Measurements from ENCODE around the gene MPRIP.

Gene MPRIP

DNA sequence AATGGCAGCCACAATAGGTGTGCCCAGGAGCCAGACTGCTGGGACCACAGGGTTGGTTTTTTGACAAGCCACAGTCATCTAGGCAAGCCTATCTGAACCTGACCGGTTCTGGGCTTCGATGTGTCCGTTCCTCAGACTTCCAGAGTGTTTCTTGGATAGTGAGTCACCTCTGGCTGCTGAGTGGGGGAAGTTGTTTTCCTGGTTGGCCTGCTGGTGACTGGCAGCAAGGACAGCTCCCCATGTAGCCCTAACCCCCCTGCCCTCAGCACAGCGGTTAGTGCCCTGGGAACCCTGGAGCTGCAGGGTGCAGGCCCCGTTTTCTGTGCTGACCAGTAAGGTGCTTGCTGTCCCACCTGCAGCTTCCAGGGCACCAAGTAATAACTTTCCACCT is 98.3 kb downstream of the MPRIP start:
- no peak for DNase-seq
- Histone ChIP-seq H3K4me3 (ENCODE audit: low read depth, low read length) (no peak overlapping the region), H3K9me3 (ENCODE audit: severe bottlenecking) (no peaks in the 10 kb centered on the region), H3K27me3 (ENCODE audit: insufficient read depth, low read depth, severe bottlenecking) (no peaks in the 10 kb centered on the region), H3K36me3 (peaks cover 92% of the 10 kb centered on the region), H3K27ac (no peak overlapping the region; the same call in 1 of the 2 replicates)
- TF ChIP-seq, protein P1, sequence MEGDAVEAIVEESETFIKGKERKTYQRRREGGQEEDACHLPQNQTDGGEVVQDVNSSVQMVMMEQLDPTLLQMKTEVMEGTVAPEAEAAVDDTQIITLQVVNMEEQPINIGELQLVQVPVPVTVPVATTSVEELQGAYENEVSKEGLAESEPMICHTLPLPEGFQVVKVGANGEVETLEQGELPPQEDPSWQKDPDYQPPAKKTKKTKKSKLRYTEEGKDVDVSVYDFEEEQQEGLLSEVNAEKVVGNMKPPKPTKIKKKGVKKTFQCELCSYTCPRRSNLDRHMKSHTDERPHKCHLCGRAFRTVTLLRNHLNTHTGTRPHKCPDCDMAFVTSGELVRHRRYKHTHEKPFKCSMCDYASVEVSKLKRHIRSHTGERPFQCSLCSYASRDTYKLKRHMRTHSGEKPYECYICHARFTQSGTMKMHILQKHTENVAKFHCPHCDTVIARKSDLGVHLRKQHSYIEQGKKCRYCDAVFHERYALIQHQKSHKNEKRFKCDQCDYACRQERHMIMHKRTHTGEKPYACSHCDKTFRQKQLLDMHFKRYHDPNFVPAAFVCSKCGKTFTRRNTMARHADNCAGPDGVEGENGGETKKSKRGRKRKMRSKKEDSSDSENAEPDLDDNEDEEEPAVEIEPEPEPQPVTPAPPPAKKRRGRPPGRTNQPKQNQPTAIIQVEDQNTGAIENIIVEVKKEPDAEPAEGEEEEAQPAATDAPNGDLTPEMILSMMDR (IDR thresholded peaks at IDR 0.05; ENCODE audit: low read depth, low read length) = no peak

DNA sequence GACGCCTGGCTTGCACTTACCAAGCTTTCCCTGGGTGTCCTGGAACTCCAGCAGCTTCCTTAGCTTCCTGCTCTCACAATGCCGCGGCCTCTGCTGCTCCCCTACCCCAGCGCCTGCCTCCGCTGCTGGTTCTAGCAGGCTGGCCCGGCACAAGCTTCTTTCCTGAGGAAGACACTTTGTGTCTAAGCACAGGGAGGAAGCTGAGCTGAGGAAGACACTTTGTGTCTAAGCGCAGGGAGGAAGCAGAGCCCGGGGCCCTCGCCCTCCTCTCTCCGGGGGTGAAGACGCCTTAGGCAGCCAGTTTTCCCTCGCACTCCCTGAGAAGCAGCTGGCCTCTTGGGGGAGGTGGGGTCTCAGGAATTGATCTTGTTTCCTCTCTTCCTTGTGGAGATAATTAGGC is 99.0 kb downstream of the MPRIP start:
- Histone ChIP-seq H3K27me3 (ENCODE audit: insufficient read depth, low read depth, severe bottlenecking) (no peaks in the 10 kb centered on the region), H3K36me3 (peaks cover 92% of the 10 kb centered on the region), H3K27ac (peak overlapping the region; percentile 52), H3K9me3 (ENCODE audit: severe bottlenecking) (no peaks in the 10 kb centered on the region), H3K4me3 (ENCODE audit: low read depth, low read length) (no peak overlapping the region)
- TF ChIP-seq, protein P1 (IDR thresholded peaks at IDR 0.05; ENCODE audit: low read depth, low read length) = no peak
- peak; percentile 23 for DNase-seq

DNA sequence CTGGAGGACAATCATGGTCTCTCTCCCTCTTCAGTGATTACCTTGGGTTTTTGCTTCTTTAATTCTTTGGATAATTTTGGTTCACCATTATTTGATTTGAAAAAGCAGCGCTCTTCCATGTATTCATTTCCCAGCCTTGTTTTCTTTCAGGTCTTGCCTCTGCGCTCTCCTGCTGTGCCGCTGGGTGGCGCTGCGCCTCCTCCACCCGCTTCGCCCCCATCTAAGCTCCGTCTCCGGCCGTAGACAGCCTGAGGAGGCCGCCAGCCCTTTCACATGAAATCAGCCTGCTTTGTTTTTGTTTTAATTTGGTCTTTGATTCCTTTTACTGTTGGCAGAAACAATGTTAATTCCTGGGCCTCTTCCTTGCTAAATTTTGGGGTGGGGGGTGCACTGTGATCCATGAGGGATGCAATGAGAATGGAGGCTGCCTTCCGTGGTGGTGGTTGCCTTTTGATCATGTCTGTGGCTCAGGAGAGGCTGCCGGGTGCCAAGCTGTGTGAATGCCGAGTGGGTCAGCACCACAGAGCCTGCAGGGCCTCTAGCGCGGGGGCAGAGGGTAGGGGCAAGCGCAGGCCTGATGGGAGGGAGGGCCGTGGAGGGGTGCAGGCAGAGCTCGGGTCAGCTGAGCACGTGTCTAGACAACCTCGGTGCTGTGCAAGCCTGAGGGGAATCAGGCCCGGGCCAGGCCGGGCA is 99.7 kb downstream of the MPRIP start:
- DNase-seq = peak; percentile 62
- H3K27ac ChIP-seq = peak overlapping the region; percentile 52
- peaks cover 92% of the 10 kb centered on the region for H3K36me3 ChIP-seq
- H3K27me3 ChIP-seq (ENCODE audit: insufficient read depth, low read depth, severe bottlenecking) = no peaks in the 10 kb centered on the region
- no peak overlapping the region for H3K4me3 ChIP-seq (ENCODE audit: low read depth, low read length)
- no peaks in the 10 kb centered on the region for H3K9me3 ChIP-seq (ENCODE audit: severe bottlenecking)
- TF ChIP-seq, protein P1 (IDR thresholded peaks at IDR 0.05; ENCODE audit: low read depth, low read length) = peak; percentile 87

DNA sequence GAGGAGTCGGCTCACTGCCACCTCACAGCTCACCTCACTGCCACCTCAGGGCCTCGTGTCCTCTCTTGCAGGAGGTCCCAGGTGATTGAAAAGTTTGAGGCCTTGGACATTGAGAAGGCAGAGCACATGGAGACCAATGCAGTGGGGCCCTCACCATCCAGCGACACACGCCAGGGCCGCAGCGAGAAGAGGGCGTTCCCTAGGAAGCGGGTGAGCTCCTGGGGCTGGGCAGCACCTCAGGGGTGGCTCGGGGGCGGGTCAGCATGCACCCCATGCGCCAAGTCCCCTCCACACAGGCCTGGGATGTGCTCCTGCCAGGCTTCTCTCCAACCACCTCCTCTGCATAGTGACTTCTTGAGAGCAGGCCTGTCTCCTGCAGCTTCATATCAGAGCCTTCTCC is 100.3 kb downstream of the MPRIP start:
- no peak overlapping the region for H3K4me3 ChIP-seq (ENCODE audit: low read depth, low read length)
- H3K27me3 ChIP-seq (ENCODE audit: insufficient read depth, low read depth, severe bottlenecking) = no peaks in the 10 kb centered on the region
- no peak overlapping the region for H3K27ac ChIP-seq
- no peak for DNase-seq
- TF ChIP-seq, protein P1 (IDR thresholded peaks at IDR 0.05; ENCODE audit: low read depth, low read length) = no peak
- peaks cover 94% of the 10 kb centered on the region for H3K36me3 ChIP-seq
- no peaks in the 10 kb centered on the region for H3K9me3 ChIP-seq (ENCODE audit: severe bottlenecking)

DNA sequence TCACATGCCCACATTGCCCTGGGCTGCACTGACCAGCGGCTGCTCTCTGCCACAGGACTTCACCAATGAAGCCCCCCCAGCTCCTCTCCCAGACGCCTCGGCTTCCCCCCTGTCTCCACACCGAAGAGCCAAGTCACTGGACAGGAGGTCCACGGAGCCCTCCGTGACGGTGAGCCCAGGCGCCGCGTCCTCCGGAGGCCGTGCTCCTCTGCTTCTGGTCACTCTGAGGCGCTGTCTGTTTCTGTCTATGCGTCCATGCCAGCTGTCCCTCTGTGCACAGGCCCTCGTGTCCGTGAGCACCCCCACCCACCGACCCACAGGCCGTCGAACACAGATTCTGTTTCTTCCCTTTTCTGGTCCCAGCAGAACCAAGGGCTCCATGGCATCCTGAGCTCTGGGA is 101.2 kb downstream of the MPRIP start:
- no peaks in the 10 kb centered on the region for H3K9me3 ChIP-seq (ENCODE audit: severe bottlenecking)
- DNase-seq = no peak
- no peak overlapping the region for H3K27ac ChIP-seq
- H3K36me3 ChIP-seq = peaks cover 91% of the 10 kb centered on the region
- no peaks in the 10 kb centered on the region for H3K27me3 ChIP-seq (ENCODE audit: insufficient read depth, low read depth, severe bottlenecking)
- TF ChIP-seq, protein P1 (IDR thresholded peaks at IDR 0.05; ENCODE audit: low read depth, low read length) = no peak
- H3K4me3 ChIP-seq (ENCODE audit: low read depth, low read length) = no peak overlapping the region

DNA sequence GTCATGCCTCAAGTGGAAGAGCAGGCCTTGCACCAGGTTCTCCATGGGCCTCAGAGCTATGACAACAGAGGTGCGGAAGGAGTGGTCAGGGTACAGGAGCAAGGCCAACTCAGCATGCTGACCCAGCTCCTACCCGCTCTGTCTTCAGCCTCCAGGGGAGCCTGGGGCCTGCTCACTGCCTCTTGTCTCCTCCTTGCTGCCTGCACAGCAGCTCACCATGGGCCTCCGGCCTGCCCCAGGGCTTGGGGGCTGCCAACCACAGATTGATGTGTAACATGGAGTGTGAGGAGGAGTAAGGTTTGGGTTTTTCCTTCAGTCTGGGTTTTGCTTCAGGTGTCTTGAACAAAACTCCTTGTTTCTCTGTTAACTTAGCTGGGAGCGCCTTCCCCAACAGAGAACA is 101.8 kb downstream of the MPRIP start:
- Histone ChIP-seq H3K4me3 (ENCODE audit: low read depth, low read length) (no peak overlapping the region), H3K27ac (no peak overlapping the region), H3K9me3 (ENCODE audit: severe bottlenecking) (no peaks in the 10 kb centered on the region), H3K27me3 (ENCODE audit: insufficient read depth, low read depth, severe bottlenecking) (no peaks in the 10 kb centered on the region), H3K36me3 (peaks cover 88% of the 10 kb centered on the region)
- TF ChIP-seq, protein P1 (IDR thresholded peaks at IDR 0.05; ENCODE audit: low read depth, low read length) = no peak
- DNase-seq = no peak
